HG03571 (cell line): ENCODE measurements around the gene CDH15.

Experiments
- ATAC-seq: cut with Tn5 transposase; IDR thresholded peaks from one replicate; pipeline ENCODE4 v1.9.1; 2021; ENCODE audit not compliant: unreplicated experiment

The CDH15 gene

GRCh38 chr16:89140981-89141883 lies 30.3 kb upstream of the CDH15 start:
- no peak for ATAC-seq

- no peak for ATAC-seq
These were observed 29.7 kb upstream of the CDH15 start for GRCh38 chr16:89141884-89142267.

GRCh38 chr16:89142474-89143195 lies 28.9 kb upstream of the CDH15 start:
- no peak for ATAC-seq

GRCh38 chr16:89143201-89143741 lies 28.3 kb upstream of the CDH15 start:
- ATAC-seq: no peak

- ATAC-seq: no peak
These were observed 27.5 kb upstream of the CDH15 start for GRCh38 chr16:89143911-89144675.

- no peak for ATAC-seq
These were observed 26.9 kb upstream of the CDH15 start for GRCh38 chr16:89144681-89145080.

GRCh38 chr16:89145406-89146161 lies 26.0 kb upstream of the CDH15 start:
- ATAC-seq: no peak

- no peak for ATAC-seq
These were observed 25.1 kb upstream of the CDH15 start for GRCh38 chr16:89146211-89147005.

- ATAC-seq: no peak
These were observed 24.3 kb upstream of the CDH15 start for GRCh38 chr16:89147085-89147817.

GRCh38 chr16:89149386-89149785 lies 22.2 kb upstream of the CDH15 start:
- ATAC-seq: no peak

- ATAC-seq: no peak
These were observed 21.3 kb upstream of the CDH15 start for GRCh38 chr16:89150090-89150835.

GRCh38 chr16:89150981-89151380 lies 20.6 kb upstream of the CDH15 start:
- no peak for ATAC-seq

- no peak for ATAC-seq
These were observed 18.5 kb upstream of the CDH15 start for GRCh38 chr16:89152831-89153700.

GRCh38 chr16:89153848-89154271 lies 17.7 kb upstream of the CDH15 start:
- no peak for ATAC-seq

GRCh38 chr16:89154390-89155183 lies 17.0 kb upstream of the CDH15 start:
- ATAC-seq: no peak

- no peak for ATAC-seq
These were observed 16.3 kb upstream of the CDH15 start for GRCh38 chr16:89155184-89155679.
